ENCODE measurements around the gene KCNK18. TPM values are rescaled to one million over a fixed set of nuclear protein-coding genes. Genes with fewer than 3 reads are reported as not detected.

The KCNK18 gene
- total RNA-seq, 2 donors from 2014 or later = not detected

- ATAC-seq = no peak
- DNase-seq = peak in 1 of 4 donors; percentile 9
- no peak overlapping the region for H3K27ac ChIP-seq
- H3K4me1 ChIP-seq = peaks cover 51% of the 10 kb centered on the region
- H3K4me3 ChIP-seq = no peak overlapping the region
- peaks cover 0 to 65% of the 10 kb centered on the region in 2 donors for H3K27me3 ChIP-seq
- no peak for TF ChIP-seq POLR2A (IDR thresholded peaks at IDR 0.05)
- TF ChIP-seq CTCF (IDR thresholded peaks at IDR 0.05) = no peak
- intact Hi-C loops (cut with DNase I) = no loop called here
- H3K36me3 ChIP-seq (replicated peaks in 1 of 2; ENCODE audit: insufficient read depth in 1 of 2, low read depth in 2 of 2) = no peaks in the 10 kb centered on the region
- no peaks in the 10 kb centered on the region for H3K9me3 ChIP-seq
- WGBS, 2 donors = 24 to 35% methylated on average over 21 of the region's 21 CpGs
These were observed 29.9 kb upstream of the KCNK18 start for GRCh38 chr10:117167346-117167788.

DNA sequence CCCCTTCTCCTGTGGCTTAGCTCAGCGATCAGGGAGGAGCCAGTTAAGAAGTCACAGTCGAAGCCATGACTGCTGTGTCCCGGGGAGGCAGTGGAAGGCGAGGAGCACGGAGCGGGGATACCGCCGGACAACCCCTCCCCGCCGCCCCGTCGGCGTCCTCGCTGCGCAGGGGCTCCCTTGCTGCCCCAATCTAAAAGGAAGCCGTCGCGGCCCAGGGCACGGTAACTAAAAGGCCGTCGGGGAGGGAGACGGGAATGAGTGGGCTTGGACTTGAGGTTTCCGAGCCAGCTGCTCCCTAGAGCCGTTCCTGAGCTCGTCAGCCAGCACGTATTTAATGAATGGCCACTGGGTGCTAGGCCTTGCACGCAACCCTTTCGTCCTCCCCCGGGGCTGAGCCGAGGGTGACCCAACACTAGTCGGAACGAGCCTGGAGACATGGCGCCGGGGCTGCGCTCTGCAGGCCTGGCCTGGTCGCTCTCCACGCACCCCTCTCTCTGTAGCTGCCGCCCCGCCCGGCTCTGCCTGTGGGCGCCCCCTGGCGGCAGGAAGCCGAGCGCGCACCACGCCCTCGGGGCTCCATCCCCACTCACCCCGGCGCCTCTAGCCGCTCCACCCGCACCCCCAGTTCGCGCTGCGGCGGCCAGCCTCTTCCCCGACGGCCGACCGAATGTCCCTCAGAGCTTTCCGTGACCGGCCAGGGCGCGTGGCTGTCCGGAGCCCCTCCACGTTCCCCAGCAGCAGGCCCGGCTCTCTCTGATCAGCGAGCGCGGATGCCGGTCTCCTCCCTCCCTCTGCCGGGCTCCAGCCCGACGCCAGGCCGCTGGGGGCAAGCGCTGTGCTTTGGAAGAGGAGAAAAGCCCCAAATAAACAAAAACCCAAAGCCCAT, 29.3 kb upstream of the KCNK18 start:
- peaks cover 0 to 61% of the 10 kb centered on the region in 2 donors for H3K27me3 ChIP-seq
- ATAC-seq = peak; percentile 80

GRCh38 chr10:117168729-117169128, 28.6 kb upstream of the KCNK18 start:
- H3K36me3 ChIP-seq (replicated peaks in 1 of 2; ENCODE audit: insufficient read depth in 1 of 2, low read depth in 2 of 2) = no peaks in the 10 kb centered on the region
- no peaks in the 10 kb centered on the region for H3K9me3 ChIP-seq
- 10% methylated on average over 18 to 25 of the region's 25 CpGs for WGBS, 2 donors
- H3K4me1 ChIP-seq = peaks cover 37% of the 10 kb centered on the region
- peaks cover 0 to 54% of the 10 kb centered on the region in 2 donors for H3K27me3 ChIP-seq
- DNase-seq (no peak), ATAC-seq (no peak)
- intact Hi-C loops (cut with DNase I) = no loop called here
- H3K4me3 ChIP-seq = no peak overlapping the region
- TF ChIP-seq POLR2A (IDR thresholded peaks at IDR 0.05) (no peak), CTCF (IDR thresholded peaks at IDR 0.05) (no peak)
- H3K27ac ChIP-seq = no peak overlapping the region

More for the DNA sequence above, 29.3 kb upstream of the KCNK18 start:
- WGBS, 2 donors = 6 to 10% methylated on average over 12 to 75 of the region's 75 CpGs
- H3K9me3 ChIP-seq = no peaks in the 10 kb centered on the region
- no peak overlapping the region for H3K27ac ChIP-seq
- H3K4me1 ChIP-seq = peaks cover 44% of the 10 kb centered on the region
- no peaks in the 10 kb centered on the region for H3K36me3 ChIP-seq (replicated peaks in 1 of 2; ENCODE audit: insufficient read depth in 1 of 2, low read depth in 2 of 2)
- H3K4me3 ChIP-seq = no peak overlapping the region
- intact Hi-C loops (cut with DNase I) = no loop called here
- peak; percentile 62 to 76 (median 69) for DNase-seq
- no peak for TF ChIP-seq POLR2A (IDR thresholded peaks at IDR 0.05)
- peak; percentile 74 to 97 (median 88) for TF ChIP-seq CTCF (IDR thresholded peaks at IDR 0.05)

GRCh38 chr10:117169480-117169879, 27.8 kb upstream of the KCNK18 start:
- Histone ChIP-seq H3K4me3 (no peak overlapping the region), H3K27me3 (peaks cover 0 to 47% of the 10 kb centered on the region in 2 donors), H3K4me1 (peaks cover 38% of the 10 kb centered on the region), H3K36me3 (replicated peaks in 1 of 2; ENCODE audit: insufficient read depth in 1 of 2, low read depth in 2 of 2) (no peaks in the 10 kb centered on the region), H3K9me3 (no peaks in the 10 kb centered on the region), H3K27ac (no peak overlapping the region)
- TF ChIP-seq CTCF (IDR thresholded peaks at IDR 0.05) (no peak), POLR2A (IDR thresholded peaks at IDR 0.05) (no peak)
- DNase-seq (no peak), ATAC-seq (no peak)
- WGBS, 2 donors = 46 to 51% methylated on average over 2 of the region's 2 CpGs
- intact Hi-C loops (cut with DNase I) = no loop called here

Data from body of pancreas (tissue), 4 donors.